H1 (cell line): ENCODE measurements around the gene ACTR3C. TPM values are rescaled to one million over a fixed set of nuclear protein-coding genes. Genes with fewer than 3 reads are reported as not detected.
A peak's percentile ranks its signal among the peaks of the same experiment; 100 is the strongest.

Source experiments
- CTCF ChIA-PET: fragments of 300-600 bp; sonication (Branson Sonifier 250); formaldehyde crosslinking; loops from one replicate; lab custom pipeline; 2021; ENCODE audit not compliant: partially characterized antibody; lab: Charles Lee
- POLR2A ChIA-PET: fragments of 300-600 bp; sonication (Branson Sonifier 250); formaldehyde crosslinking; loops from one replicate; lab custom pipeline; 2021; ENCODE audit warnings: inconsistent platforms; ENCODE audit not compliant: partially characterized antibody; lab: Charles Lee
- DNase-seq, 2 experiments: peaks; one replicate each; pipeline versions ENCODE4 v3.0.0 to v3.0.0-alpha.2; 2010 to 2022; ENCODE audit warnings: low spot score in 2 of 2, low read depth in 1 of 2, mixed read lengths in 1 of 2
- FAIRE-seq: peaks from 2 replicates; lab custom pipeline; 2011; peaks lifted over from hg19 to GRCh38; lab: Jason Lieb, UNC
- H2AFZ ChIP-seq: 2 replicates; pipeline ENCODE4 v1.8.1; 2012; ENCODE audit warnings: low read length, inconsistent platforms
- H2AK5ac ChIP-seq: 2 replicates; pipeline ENCODE4 v1.6.1; 2013; ENCODE audit warnings: low read depth, low read length
- H2BK120ac ChIP-seq: replicated peaks from 2 replicates; pipeline ENCODE3; 2013; ENCODE audit warnings: low read depth, low read length, inconsistent platforms
- H2BK12ac ChIP-seq: 2 replicates; pipeline ENCODE4 v1.6.1; 2013; ENCODE audit warnings: low read depth, low read length
- H2BK15ac ChIP-seq: 2 replicates; pipeline ENCODE4 v1.6.1; 2013; ENCODE audit warnings: low read length
- H2BK20ac ChIP-seq: 2 replicates; pipeline ENCODE4 v1.6.1; 2013; ENCODE audit warnings: low read length
- H2BK5ac ChIP-seq: 2 replicates; pipeline ENCODE4 v1.6.1; 2013; ENCODE audit warnings: low read depth, low read length
- H3K14ac ChIP-seq: 2 replicates; pipeline ENCODE4 v1.6.1; 2013; ENCODE audit warnings: inconsistent platforms; ENCODE audit not compliant: insufficient read length
- H3K18ac ChIP-seq: 2 replicates; pipeline ENCODE4 v1.6.1; 2013; ENCODE audit warnings: low read length; ENCODE audit errors: extremely low read depth
- H3K23ac ChIP-seq: 2 replicates; pipeline ENCODE4 v1.6.1; 2013; ENCODE audit warnings: inconsistent platforms; ENCODE audit not compliant: insufficient read length
- H3K23me2 ChIP-seq: 2 replicates; pipeline ENCODE4 v1.6.1; 2013; ENCODE audit warnings: low read depth, low read length
- H3K27ac ChIP-seq: 2 replicates; pipeline ENCODE4 v1.6.1; 2011; ENCODE audit warnings: low read depth, low read length, inconsistent platforms
- H3K27me3 ChIP-seq, 4 experiments: replicated peaks in 1 of 4; 1 replicate in 1 of 4; 2 replicates in 3 of 4; pipeline versions ENCODE4 v1.6.1 to v1.8.1; 2011 to 2013; ENCODE audit warnings: low read length in 3 of 4, mild to moderate bottlenecking in 3 of 4, inconsistent platforms in 2 of 4, mixed read lengths in 2 of 4, moderate library complexity in 1 of 4; ENCODE audit not compliant: control insufficient read depth in 3 of 4, insufficient read depth in 3 of 4; ENCODE audit errors: extremely low read depth in 1 of 4
- H3K36me3 ChIP-seq, 4 experiments: 2 replicates each; pipeline versions ENCODE4 v1.6.1 to v1.8.1; 2011 to 2013; ENCODE audit warnings: mild to moderate bottlenecking in 4 of 4, low read length in 3 of 4, moderate library complexity in 2 of 4, control low read depth in 1 of 4, inconsistent platforms in 1 of 4; ENCODE audit not compliant: insufficient read depth in 4 of 4, control insufficient read depth in 2 of 4
- H3K4ac ChIP-seq: replicated peaks from 2 replicates; pipeline ENCODE3; 2013; ENCODE audit warnings: low read length, low read depth, mixed read lengths, inconsistent platforms; ENCODE audit not compliant: insufficient read length
- H3K4me1 ChIP-seq, 4 experiments: replicated peaks in 1 of 4; 1 replicate in 1 of 4; 2 replicates in 3 of 4; pipeline versions ENCODE4 v1.6.1 to v1.8.1; 2011 to 2013; ENCODE audit warnings: low read length in 3 of 4, inconsistent platforms in 2 of 4, mixed read lengths in 1 of 4; ENCODE audit not compliant: insufficient read depth in 4 of 4, control insufficient read depth in 3 of 4
- H3K4me2 ChIP-seq, 2 experiments: 2 replicates each; pipeline versions ENCODE4 v1.6.1 to v1.8.1; 2011 to 2013; ENCODE audit warnings: low read depth in 2 of 2, low read length in 2 of 2, control low read depth in 1 of 2, inconsistent platforms in 1 of 2, mild to moderate bottlenecking in 1 of 2; ENCODE audit not compliant: insufficient read depth in 1 of 2
- H3K4me3 ChIP-seq, 4 experiments: fragments of 200-600, 300-600 bp in 1 of 4; sonication (generic), shearing (Covaris generic), sonication (Bioruptor Twin) in 1 of 4; 2 replicates each; pipeline versions ENCODE4 v1.5.1 to v1.8.1; 2011 to 2016; ENCODE audit warnings: low read length in 4 of 4, low read depth in 3 of 4, control low read depth in 2 of 4, inconsistent platforms in 2 of 4, mild to moderate bottlenecking in 2 of 4, mixed read lengths in 1 of 4, moderate library complexity in 1 of 4; ENCODE audit not compliant: insufficient read depth in 2 of 4; ENCODE audit errors: extremely low read depth in 1 of 4
- H3K56ac ChIP-seq: replicated peaks from 2 replicates; pipeline ENCODE3; 2013; ENCODE audit warnings: low read depth, mild to moderate bottlenecking, mixed read lengths, low read length, inconsistent platforms; ENCODE audit not compliant: insufficient read length
- H3K79me1 ChIP-seq: 2 replicates; pipeline ENCODE4 v1.6.1; 2013; ENCODE audit warnings: low read depth, low read length, control low read depth
- H3K79me2 ChIP-seq, 2 experiments: 2 replicates each; pipeline versions ENCODE4 v1.6.1 to v1.8.1; 2012 to 2013; ENCODE audit warnings: low read length in 2 of 2, mild to moderate bottlenecking in 2 of 2, inconsistent platforms in 1 of 2; ENCODE audit not compliant: insufficient read depth in 2 of 2, control insufficient read depth in 1 of 2
- H3K9ac ChIP-seq, 4 experiments: replicated peaks in 1 of 4; 1 replicate in 1 of 4; 2 replicates in 3 of 4; pipeline versions ENCODE4 v1.6.1 to v1.8.1; 2011 to 2013; ENCODE audit warnings: low read depth in 3 of 4, low read length in 3 of 4, control low read depth in 2 of 4, mild to moderate bottlenecking in 2 of 4, moderate library complexity in 2 of 4, inconsistent platforms in 1 of 4; ENCODE audit errors: extremely low read depth in 1 of 4
- H3K9me3 ChIP-seq, 2 experiments: 2 replicates each; pipeline versions ENCODE4 v1.6.1 to v1.8.1; 2012 to 2013; ENCODE audit warnings: mild to moderate bottlenecking in 2 of 2, moderate library complexity in 2 of 2, control low read depth in 1 of 2, inconsistent platforms in 1 of 2, low read depth in 1 of 2, low read length in 1 of 2, mixed read lengths in 1 of 2; ENCODE audit not compliant: insufficient read depth in 2 of 2
- H4K20me1 ChIP-seq, 2 experiments: replicated peaks in 1 of 2; 2 replicates each; pipeline versions ENCODE3 to v1.8.1; 2011 to 2013; ENCODE audit warnings: inconsistent platforms in 2 of 2, low read length in 2 of 2, mild to moderate bottlenecking in 1 of 2; ENCODE audit not compliant: insufficient read depth in 2 of 2, control insufficient read depth in 1 of 2
- H4K5ac ChIP-seq: 2 replicates; pipeline ENCODE4 v1.6.1; 2013; ENCODE audit warnings: low read length, low read depth, mixed read lengths, inconsistent platforms; ENCODE audit not compliant: insufficient read length
- H4K8ac ChIP-seq: 2 replicates; pipeline ENCODE4 v1.8.0; 2013; ENCODE audit warnings: mild to moderate bottlenecking, moderate library complexity, low read length, inconsistent platforms; ENCODE audit not compliant: insufficient read depth; ENCODE audit errors: extremely low read depth
- H4K91ac ChIP-seq: replicated peaks from 2 replicates; pipeline ENCODE3; 2013; ENCODE audit warnings: low read length, mixed read lengths, inconsistent platforms; ENCODE audit not compliant: insufficient read length
- CBX5 ChIP-seq: fragments of 300-800, 300-1000 bp; sonication (generic); IDR thresholded peaks from 2 replicates; pipeline ENCODE4 v1.7.1; 2016; ENCODE audit warnings: antibody characterized with exemption, low read length, low read depth
- EGR1 ChIP-seq: IDR thresholded peaks from 2 replicates; pipeline ENCODE4 v1.6.1; 2011; ENCODE audit warnings: low read depth, low read length, borderline replicate concordance
- EZH2 ChIP-seq: fragments of 200-600 bp; sonication (generic); IDR thresholded peaks from 2 replicates; pipeline ENCODE4 v1.7.1; 2012; ENCODE audit warnings: low read depth, mild to moderate bottlenecking, moderate library complexity, low read length, inconsistent platforms; ENCODE audit not compliant: severe bottlenecking
- GTF2F1 ChIP-seq: IDR thresholded peaks from 2 replicates; pipeline ENCODE4 v1.6.1; 2012; ENCODE audit warnings: low read depth, low read length, improper control_type of control experiment, borderline replicate concordance
- KDM1A ChIP-seq: fragments of 200-600, 300-600 bp; sonication (generic); IDR thresholded peaks from 2 replicates; pipeline ENCODE4 v1.7.1; 2016; ENCODE audit warnings: mild to moderate bottlenecking, low read length, borderline replicate concordance
- WGBS, 2 experiments: shearing (Covaris generic) in 1 of 2; methylation state at CpG; one replicate each; pipeline versions ENCODE4 v1.1.6 to v1.1.7; 2013 to 2015; ENCODE audit warnings: low lambda C conversion rate in 2 of 2, mixed read lengths in 2 of 2, inconsistent platforms in 1 of 2, low coverage in 1 of 2, missing lambda C conversion rate in 1 of 2; ENCODE audit not compliant: insufficient replicate concordance in 2 of 2, insufficient coverage in 1 of 2, insufficient read length in 1 of 2; ENCODE audit errors: extremely low coverage in 1 of 2, missing lambda C conversion rate in 1 of 2; 5-methylcytosine and 5-hydroxymethylcytosine counted together
- polyA plus RNA-seq, 7 experiments: library from polyadenylated mRNA; depleted of rRNA in 3 of 7; stranded (reverse) in 5 of 7; unstranded in 2 of 7; fragments of >200 nt in 5 of 7; fragments of 200-250 nt in 2 of 7; gene quantifications; 1 replicate in 5 of 7; 2 replicates in 1 of 7; 4 replicates in 1 of 7; pipeline versions ENCODE4 v1.2.1 to v1.2.3, GENCODE V29; 2011 to 2013; ENCODE audit warnings: missing spikeins in 2 of 7, mixed read lengths in 2 of 7
- total RNA-seq: library from RNA; stranded (reverse); fragmentation: NEBNext Ultra II Directional; extraction: Animal tissue kit (Norgen Biotek cat#: 25700); gene quantifications from 2 replicates; pipeline ENCODE4 v1.2.1, GENCODE V29; 2021

Gene ACTR3C
- total and polyA plus RNA-seq, 2 of the 8 experiments (the other 6 are each of a cell fraction or from before 2014, with no cell fraction given): 1.5 TPM; not detected in 1

DNA sequence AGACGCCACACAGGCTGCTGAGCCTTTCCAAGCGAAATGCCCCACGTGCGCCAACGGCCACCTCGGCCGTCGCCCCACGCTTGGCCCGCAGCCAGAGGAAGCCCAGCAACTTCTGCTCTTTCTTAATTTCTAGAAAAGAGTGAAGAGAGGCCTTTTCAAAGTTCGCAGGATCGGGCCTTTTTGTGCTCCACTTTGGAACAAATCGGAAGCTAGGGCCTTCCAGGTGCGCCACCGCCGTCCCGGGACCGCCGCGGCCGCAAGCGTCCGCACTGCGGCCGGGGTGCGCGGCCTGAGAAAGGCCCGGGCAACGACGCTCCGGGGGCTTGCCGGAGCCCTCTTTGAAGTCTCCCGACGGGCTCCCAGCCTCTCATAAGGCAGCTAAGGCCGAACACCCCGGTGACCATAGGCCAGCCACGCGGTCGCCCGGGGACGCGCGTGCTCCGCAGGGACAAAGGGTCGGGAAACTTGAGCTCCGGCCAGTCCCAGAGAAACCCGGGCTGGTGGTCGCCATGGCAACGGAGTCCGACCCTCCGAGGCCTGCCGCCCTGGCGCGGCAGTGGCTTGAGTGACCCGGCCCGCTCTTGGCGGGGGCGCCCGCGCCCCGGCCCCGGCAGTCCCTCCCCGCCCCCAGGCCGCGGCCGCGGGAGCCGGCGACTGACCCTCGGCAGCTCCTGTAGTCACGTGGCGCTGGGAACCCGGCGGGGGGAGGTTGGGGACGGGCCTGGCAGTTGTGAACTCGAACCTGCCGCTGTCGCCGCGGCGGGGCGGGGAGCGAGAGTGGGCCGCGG is 44.9 kb upstream of the ACTR3C start, which contains the start of gene REPIN1:
REPIN1 (plus strand) TSS at position 727 of the 788 bp plus-strand sequence. CDS start 890 bp downstream, outside the sequence.
- Histone ChIP-seq H2AK5ac (peak within 1 kb of the TSS; percentile 71), H3K18ac (peak within 1 kb of the TSS; percentile 99), H3K27ac (peak within 1 kb of the TSS; percentile 95), H2BK5ac (peak within 1 kb of the TSS; percentile 99), H2AFZ (no peak within 1 kb of the TSS; the same call in 1 of the 2 replicates), H3K9ac (peak within 1 kb of the TSS; percentile 64 to 87 (median 84)), H3K79me2 (peaks cover 7 to 43% of the 10 kb centered on the region in 2 experiments; a peak in 3 of 4 replicates), H3K36me3 (peaks cover 9 to 35% (median 24%) of the 10 kb centered on the region in 4 experiments), H3K4me2 (peak within 1 kb of the TSS; percentile 92 to 99), H3K4me1 (peaks cover 2 to 26% (median 12%) of the 10 kb centered on the region in 4 experiments), H2BK20ac (0 out of 2 replicates have a peak within 1 kb of the TSS, but pooled peaks have one; percentile 29), H3K14ac (no peak within 1 kb of the TSS), H4K5ac (peak within 1 kb of the TSS; percentile 87), H4K91ac (peak within 1 kb of the TSS; percentile 87), H3K9me3 (no peaks in the 10 kb centered on the region), H3K79me1 (peaks cover 17% of the 10 kb centered on the region), H3K56ac (peak within 1 kb of the TSS; percentile 70), H2BK12ac (peak within 1 kb of the TSS; percentile 93), H3K27me3 (no peaks in the 10 kb centered on the region), H2BK15ac (peak within 1 kb of the TSS; percentile 75; the same call in 1 of the 2 replicates), H3K4me3 (peak within 1 kb of the TSS; percentile 63 to 78 (median 69)), H3K23me2 (peaks cover 11% of the 10 kb centered on the region; the same call in 1 of the 2 replicates), H4K20me1 (peaks cover 2 to 12% of the 10 kb centered on the region in 2 experiments), H2BK120ac (no peak within 1 kb of the TSS), H3K23ac (no peak within 1 kb of the TSS), H3K4ac (peak within 1 kb of the TSS; percentile 99), H4K8ac (peak within 1 kb of the TSS; percentile 97)
- whole genome bisulfite sequencing, 2 experiments: 8% methylated on average over 65 of the region's 85 CpGs; no CpG with 5 or more reads in 1 of the 2 experiments
- CTCF ChIA-PET: interaction anchor here (0.8 to 5.6 kb wide), 6 partner anchors 10 to 34 kb away, joined by 3 to 32 read pairs (median 4); no protein-coding TSS in a partner anchor
- FAIRE-seq (no peak), DNase-seq (peak in 1 of 2 experiments; percentile 92)
- POLR2A ChIA-PET: interaction anchor here (0.7 to 8.6 kb wide), 20 partner anchors 8 to 68 kb away, joined by 3 to 230 read pairs (median 8); partner anchors contain the start of gene RARRES2
- no peak for TF ChIP-seq KDM1A
- no peak for TF ChIP-seq EZH2
- TF ChIP-seq GTF2F1: 0 out of 2 replicates have a peak, but pooled peaks have one; percentile 11
- 0 out of 2 replicates have a peak, but pooled peaks have one; percentile 19 for TF ChIP-seq EGR1
- no peak for TF ChIP-seq CBX5
